Endometrial microvascular endothelial cells (primary cell): ENCODE results near the gene PALLD. TPM values are rescaled to one million over a fixed set of nuclear protein-coding genes. Genes with fewer than 3 reads are reported as not detected.
"Not testable (repeated sequence)": the region's sequence is repeated elsewhere in the genome, so short reads cannot be mapped to it uniquely, and the experiment has no call there.

Source experiments
- in situ Hi-C: cut with HindIII; loops from 2 replicates; pipeline ENCODE4 v1.10.0; 2017; ENCODE audit warnings: low sequenced_read_pairs, low pct_unique_long_range_greater_than_20kb; ENCODE audit errors: inconsistent ontology term
- total RNA-seq: library from RNA; depleted of rRNA; stranded (reverse); fragments of >200 nt; gene quantifications from one replicate; pipeline ENCODE4 v1.2.3, GENCODE V29; 2015; ENCODE audit errors: inconsistent ontology term

The PALLD gene
- total RNA-seq, 1 donor from 2014 or later = 82.9 TPM

DNA sequence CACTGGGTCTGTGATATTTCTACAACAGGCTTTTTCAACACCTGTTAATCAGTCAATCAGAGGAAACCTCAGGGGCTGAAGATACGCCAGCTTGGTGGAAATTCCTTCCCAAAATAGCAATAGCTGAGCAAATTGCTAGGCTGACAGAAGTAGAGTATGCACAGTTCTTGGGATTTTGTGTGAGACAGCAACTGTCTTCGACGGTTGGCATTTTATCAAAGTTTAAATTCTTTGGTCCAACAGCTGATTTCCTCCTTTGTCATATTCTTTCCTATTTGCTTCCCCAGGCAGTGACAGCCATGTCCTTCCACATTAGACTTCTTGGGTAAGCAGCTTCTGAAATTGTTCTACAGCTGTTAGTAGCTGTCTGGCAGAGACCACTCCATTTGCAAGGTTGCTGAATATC is 8.0 kb upstream of the PALLD start:
- in situ Hi-C loops = no loop called here

DNA sequence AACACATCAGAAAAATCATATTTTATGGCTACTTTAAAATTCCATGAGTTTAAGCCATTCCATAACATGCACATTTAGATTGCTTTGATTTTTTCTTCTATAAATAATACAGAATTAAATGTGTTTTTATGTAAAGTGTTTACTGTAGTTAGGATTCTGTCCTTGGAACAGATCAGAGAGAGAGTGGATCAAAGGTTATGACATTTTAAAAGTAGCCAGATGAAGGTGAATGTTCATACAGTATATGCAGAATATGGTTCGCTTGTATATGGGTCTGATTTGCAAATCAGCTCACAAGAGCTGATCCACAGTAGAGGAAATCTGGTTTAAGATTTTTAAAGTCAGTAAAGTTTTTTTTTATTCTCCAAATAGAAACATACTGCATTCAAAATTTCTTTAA is 7.2 kb upstream of the PALLD start:
- in situ Hi-C loops = no loop called here

DNA sequence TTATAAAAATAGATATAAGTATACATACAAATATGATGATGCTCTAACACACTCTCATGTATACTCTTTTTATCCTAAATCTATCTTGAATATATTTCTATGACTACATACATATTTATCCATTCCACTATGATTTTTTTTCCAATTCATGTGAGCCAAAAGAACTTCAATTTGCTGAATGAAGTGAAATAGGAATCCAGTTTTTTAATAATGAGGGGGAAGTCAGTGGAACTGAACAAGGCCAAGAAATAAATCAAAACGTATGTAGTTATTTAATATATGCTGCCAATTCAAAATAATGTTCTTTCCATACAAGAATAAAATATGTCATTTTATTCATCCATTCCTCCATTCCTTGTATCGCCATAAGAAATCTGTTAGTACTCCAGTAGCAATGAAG is 6.1 kb upstream of the PALLD start:
- in situ Hi-C loops = no loop called here

DNA sequence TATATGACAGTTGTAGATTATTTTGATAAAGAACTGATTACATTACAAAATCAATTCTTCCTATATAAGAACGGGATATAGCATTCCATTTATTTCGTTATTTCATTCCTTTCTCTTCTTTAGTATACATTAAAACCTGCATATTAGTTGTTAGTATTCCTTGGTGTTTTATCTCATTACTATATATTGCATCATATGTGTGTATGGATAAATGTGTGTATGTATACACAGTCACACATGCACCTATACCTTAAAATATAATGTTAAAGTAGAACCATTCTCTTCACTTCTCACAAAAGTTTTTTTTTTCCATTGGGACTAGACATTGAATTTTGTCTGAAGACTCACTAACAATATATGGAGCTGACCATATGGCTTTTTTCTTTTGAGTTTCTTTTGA is 5.3 kb upstream of the PALLD start:
- in situ Hi-C loops = no loop called here

DNA sequence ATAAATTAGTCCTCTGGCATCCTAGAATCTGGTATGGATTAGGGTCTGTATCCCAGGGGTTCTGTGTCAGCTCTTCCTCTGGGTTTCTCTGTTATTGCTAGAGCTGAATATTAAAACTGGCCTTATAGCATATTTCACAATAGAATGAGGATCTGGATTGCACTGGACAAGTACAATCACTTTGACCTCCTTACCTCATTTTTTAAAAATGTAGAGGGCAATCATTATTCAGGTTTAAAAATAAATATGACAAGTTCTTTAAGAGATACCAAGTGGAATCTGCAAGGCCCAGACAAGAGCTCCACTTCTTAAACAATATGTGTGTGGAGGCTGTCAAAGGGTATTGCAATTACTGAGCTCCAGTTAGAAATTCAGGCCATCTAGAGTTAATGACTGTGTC is 1.4 kb downstream of the PALLD start:
- in situ Hi-C loops = no loop called here

DNA sequence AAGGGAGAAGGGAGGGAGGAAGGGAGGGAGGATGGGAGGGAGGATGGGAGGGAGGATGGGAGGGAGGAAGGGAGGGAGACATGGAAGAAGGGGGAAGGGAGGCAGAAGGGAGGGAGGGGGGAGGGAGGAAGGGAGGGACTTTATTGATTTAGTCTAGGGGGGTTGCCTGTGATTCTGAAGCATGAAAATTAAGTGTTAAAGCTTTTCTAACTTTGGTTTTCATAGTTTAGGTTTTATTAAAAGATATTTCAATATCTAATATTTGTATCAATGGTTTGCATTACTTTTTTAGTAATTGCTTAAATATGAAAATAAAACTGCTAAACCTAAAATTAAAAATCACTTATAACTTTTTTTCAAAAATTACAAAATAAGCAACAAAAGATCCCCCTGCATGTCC is 2.4 kb downstream of the PALLD start:
- in situ Hi-C loops = no loop called here

DNA sequence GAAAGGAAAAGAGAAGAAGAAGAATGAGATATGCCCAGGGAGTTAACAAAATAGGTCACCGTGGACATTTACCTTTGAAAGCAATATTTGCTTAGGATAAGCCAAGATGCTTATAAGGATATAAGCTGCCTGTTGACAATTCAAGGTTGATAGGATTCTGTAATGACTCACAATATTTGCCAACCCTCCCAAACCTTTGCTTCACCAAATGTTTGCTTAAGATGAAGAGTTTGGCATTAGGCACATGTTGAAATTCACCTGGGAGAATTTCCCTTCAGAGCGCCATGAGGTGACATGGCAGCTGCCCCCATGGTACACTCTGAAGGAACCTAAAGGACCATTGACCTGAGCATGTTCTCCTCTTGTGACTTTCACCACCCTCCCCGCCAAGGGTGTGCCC is 4.6 kb downstream of the PALLD start:
- in situ Hi-C loops = no loop called here

DNA sequence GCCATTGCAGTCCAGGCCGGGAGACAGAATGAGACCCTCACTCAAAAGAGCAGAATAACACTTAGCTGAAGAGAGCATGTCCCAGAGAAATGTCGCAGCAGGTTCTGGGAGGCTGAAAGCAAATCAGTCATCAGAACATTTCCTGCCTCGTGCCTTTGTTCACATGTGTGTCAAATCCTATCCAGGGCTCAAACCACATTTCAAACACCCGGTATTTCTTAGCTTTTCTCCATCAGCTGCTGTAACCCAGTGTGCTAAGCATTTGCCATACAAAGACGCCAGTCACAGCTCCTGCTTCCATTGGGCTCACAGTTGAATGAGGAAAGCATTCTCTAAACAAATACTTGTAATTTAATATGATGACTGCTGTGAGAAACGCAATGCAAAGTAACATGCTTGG is 6.0 kb downstream of the PALLD start:
- in situ Hi-C loops = no loop called here

DNA sequence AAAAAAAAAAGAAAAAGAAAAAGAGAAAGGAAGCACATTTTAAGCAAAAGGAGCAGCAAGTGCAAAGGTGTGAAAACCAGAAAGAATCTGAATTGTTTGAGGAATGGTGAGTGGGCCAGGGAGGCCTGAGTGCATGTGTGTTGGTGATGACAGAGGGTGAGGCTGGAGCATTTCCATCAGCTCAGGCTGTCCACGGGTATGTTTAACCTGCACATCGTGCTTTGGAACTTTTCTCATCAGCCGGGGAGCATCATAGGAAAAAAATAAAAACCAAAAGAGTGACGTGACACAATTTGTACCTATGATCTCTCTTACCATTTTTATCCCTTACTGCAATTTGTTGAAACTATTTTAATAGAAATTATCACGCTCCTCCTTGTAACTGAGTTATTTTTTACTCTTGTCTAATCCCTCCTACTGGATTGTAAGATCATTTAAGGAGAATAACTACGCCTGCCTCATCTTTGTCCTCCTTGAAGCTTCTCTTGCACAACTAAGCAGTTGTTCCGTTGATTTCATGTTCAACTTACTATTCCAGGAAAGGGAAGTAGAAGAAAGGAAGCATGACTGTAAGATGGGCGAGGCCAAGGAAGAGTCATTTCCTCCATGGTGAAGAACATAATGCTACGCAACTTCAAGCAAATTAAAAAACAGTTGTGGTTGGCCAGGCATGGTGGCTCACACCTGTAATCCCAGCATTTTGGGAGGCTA is 7.0 kb downstream of the PALLD start:
- in situ Hi-C loops = no loop called here

DNA sequence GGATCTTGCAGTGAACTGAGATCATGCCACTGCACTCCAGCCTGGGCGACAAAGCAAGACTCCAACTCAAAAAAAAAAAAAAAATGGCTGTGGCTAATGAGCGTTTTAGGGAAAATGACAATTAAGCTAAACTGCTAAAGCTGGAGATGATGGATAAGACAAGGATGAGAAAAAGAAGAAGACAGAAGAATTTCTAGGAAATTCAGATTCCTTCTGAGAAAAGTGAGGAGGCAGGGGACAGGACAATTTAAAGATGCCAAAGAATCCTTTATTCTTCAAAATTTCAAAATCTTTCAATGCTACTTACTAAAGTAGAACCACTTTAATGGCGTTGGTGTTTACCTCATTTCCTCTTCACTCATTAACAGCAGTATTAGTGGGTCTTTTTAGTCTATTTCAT is 7.7 kb downstream of the PALLD start:
- in situ Hi-C loops = no loop called here

DNA sequence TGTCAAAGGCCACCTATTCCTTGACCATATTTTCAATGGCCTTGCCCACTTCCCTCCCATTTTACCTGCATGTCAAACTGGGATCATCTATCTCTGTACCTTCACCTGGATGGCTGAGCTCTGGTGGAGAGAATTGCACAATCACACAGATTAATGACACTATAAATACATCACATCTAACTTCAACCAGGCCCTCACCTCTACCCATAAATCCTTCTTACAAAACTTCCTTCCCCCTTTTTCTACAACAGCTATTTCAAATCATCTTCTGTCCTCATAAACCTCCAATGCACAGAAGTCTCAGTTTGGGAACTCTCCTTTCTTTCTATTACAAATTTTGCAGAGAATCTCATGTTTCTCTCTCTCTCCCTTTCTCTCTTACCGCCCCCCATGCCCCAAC is 9.2 kb downstream of the PALLD start:
- in situ Hi-C loops = no loop called here

DNA sequence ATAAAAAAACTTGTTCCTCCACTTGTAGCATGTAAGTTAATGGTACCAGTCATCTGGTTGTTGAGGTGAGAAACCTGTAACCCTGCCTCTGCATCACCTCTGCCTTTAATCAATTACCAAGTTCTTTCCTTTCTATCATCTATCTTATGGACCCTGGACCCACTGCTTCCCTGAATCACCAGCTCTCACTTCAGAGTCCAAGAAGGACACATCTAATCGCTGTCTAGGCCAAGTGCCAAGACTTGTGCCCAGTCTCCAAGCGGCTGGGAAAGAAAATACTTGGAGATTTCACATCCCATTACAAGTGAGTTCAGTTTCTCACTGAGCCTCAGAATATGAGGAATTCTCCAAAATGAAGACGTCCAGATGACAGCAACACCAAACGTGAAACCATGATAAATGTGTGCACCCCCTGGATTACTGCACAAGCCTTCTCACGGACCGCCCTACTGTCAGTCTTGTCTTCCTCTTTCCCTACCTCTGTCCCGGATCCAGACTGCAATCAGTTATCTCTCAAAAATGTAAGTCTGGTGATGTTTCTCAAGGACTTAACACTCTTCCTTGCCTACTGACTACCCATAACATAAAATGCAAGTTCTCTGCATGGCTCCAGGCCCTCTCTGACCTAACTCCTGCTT is 10.4 kb downstream of the PALLD start:
- in situ Hi-C loops = no loop called here

DNA sequence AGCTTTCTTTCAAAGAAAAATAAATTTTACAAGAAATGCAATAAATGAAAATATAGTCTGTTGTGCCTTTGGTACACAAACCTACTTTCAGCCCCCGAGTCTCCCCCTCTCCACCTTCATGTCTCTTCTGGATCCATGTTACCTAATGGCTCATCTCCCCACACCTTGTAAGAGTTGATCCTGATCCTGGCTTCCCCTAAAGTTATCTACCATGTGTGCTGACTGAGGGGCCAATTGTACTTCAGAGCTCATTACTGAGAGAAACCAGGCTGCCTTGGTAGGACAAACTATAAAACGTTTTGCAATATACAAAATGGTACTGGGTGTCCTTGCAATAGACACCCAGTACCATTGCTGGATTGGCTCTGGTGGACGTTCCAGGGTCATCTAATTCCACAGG is 11.8 kb downstream of the PALLD start:
- in situ Hi-C loops = no loop called here

DNA sequence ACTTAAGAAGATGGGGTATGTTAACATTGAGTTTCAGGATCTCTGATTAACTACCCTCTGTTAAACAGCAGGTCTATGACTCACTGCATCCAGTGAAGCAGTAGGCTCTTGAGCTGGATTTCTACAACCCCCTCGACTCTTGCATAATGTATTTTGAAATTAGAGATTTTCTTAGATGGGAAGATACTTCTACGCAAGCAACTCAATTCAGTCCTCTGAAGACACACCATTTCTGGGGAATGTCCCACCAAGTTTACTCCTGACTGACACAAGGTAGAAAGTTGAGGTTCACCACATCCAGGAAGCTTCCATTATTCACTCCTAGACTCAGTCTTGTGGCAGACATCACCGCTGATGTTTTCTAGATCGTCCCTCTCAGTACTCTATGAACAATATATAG is 12.9 kb downstream of the PALLD start:
- in situ Hi-C loops = no loop called here

DNA sequence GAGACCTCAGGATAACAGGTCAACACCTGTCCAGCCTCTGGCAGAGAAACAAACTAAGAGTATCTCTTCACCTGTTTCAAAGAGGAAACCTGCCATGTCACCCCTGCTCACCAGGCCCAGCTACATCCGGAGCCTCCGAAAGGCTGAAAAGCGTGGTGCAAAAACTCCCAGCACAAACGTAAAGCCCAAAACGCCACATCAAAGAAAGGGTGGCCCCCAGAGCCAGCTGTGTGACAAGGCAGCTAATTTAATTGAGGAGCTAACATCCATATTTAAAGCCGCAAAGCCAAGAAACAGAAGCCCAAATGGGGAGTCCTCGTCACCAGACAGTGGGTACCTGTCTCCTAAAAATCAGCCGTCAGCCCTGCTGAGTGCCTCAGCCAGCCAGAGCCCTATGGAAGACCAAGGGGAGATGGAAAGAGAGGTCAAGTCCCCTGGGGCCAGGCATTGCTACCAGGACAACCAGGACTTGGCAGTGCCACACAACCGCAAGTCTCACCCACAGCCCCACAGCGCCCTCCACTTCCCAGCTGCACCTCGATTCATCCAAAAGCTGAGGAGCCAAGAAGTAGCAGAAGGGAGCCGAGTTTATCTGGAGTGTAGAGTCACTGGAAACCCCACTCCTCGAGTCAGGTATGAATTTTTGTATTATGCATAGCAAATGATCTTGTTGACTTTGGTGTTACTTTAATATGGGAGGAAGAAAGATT is 15.1 kb downstream of the PALLD start:
- in situ Hi-C loops = no loop called here

DNA sequence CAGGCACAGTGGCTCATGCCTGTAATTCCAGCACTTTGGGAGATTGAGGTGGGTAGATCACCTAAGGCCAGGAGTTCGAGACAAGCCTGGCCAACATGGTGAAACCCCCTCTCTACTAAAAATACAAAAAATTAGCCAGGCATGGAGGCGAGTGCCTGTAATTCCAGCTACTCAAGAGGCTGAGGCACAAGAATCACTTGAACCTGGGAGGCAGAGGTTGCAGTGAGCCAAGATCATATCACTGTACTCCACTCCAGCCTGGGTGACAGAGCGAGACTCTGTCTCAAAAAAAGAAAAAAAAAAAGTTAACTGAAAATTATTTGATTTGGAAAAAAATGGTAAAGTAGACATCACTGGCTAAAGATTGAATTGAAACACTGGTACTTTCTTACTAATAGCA is 17.0 kb downstream of the PALLD start:
- in situ Hi-C loops = not testable (repeated sequence)

DNA sequence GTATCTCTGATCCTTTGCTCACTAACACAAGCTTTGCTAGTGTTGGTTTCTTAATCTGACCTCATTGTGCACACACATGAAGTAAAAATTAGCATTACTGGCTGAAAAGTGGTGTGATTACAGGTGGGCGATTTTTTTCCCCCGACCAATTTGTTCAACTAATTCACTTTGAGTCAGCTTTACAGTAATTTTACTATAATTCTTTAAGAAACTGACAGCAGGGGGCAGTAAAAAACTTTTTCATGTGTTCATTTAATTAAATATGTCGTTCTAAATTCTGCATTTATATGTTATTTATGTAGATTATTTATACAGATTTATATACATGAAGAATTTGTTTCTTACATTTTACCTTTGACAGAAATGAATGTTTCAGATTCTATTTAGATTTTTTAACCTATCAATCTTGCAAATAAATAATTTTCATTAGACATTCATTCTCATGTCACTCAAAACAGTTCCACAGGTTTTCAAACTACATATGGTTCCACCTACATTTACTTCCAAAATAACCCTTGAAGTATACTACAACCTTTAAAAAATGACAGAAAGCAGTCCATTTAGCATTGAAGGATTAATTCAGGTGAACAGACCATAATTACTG is 17.5 kb downstream of the PALLD start:
- in situ Hi-C loops = no loop called here

DNA sequence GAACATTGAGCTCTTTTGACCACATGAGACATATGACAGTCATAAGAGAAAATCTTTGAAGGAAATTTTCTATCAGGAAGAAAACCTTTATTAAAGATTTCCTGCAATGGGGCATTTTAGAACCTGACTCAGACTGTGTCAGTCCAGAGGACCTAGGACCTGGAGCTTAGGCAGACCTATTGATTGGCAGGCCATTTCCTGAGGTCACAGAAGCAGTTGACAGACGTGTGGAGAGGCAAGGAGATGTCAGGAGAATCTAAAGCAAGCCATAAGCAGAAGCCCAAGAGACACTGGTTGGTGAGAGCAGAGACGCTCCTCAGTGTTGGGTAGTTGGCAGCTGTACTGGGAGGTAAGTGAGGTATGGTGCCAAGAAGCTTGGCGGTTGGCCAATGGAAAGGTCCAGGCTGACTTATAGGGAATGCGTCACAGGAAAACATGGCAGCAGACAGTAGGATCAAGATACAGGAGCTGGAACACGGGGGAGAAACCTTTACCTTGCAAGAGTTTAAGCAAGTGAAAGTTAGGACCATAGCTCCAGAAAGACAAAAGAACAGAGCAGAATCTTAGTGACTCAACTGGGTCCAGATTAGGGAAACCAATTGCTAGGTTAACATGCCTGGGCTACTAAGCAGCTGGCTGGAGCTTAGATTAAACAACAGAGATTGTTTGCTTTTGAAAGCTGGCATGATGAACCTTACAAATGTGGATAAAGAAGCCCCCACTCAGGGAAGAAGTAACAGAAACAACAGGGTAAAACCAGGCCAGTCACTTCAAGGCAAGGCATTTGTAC is 18.6 kb downstream of the PALLD start:
- in situ Hi-C loops = no loop called here

DNA sequence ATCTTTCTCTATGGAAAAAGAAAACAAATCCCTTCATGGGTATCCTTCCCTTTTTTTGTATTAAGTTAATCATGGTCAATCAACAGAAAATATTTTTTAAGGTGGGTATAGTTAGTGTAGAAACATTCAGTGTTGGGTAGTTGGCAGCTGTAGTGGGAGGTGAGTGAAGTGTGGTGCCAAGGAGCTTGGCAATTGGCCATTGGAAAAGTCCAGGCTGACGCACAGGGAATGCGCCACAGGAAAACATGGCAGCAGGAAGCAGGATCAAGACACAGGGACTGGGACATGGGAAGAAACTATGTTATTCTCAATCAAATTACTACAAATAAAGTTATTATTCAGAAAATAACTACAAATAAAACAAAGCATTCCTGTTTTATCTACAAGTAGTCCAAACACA is 20.0 kb downstream of the PALLD start:
- in situ Hi-C loops = no loop called here
